ENCODE data around the gene GRIFIN.
A peak's percentile ranks its signal among the peaks of the same experiment; 100 is the strongest.

GRIFIN gene

GRCh38 chr7:2476298-2476697, at the start of gene GRIFIN:
TSS of gene GRIFIN (minus strand) at chr7:2476398. CDS start at chr7:2476383, 15 bp downstream.
- no peak for DNase-seq (ENCODE audit: low spot score)

DNA sequence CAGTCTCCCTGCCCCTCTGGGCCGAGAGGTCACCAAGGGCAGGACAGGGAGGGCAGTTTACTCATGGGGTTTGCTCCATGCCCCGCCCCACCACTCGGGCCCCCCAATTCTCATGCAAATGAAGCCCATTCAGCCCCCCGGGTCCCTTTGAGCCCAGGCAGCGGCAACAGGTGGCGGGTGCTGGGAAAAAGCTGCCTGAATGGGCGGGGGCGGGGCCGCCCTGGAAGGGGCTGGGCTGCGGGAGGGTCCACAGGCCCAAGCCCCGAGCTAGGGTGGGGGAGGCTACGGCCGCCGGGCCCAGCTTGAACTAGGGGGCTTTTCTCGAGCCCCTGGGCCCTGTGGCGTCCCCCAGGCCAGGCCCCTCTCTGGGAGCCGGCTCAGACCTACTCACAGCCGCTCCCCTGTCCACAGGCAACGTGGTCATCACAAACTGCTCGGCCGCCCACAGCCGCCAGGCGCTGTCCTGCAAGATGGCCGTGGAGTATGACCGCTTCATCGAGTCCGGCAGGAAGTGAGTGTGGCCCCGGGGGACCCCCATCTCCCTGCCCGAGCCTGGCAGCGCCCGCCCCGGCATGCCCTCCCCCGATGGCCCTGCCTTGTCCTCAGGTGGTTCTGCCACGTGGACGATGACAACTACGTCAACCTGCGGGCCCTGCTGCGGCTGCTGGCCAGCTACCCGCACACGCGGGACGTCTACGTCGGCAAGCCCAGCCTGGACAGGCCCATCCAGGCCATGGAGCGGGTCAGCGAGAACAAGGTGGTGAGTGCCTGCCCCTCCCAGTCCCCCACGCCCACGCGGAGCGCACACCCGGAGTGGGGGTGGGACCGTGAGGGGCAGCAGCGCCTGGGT, 48.8 kb upstream of the GRIFIN start:
- DNase-seq (ENCODE audit: low spot score) = no peak

GRCh38 chr7:2523941-2524807, 48.0 kb upstream of the GRIFIN start:
- DNase-seq (ENCODE audit: low spot score) = no peak

DNA sequence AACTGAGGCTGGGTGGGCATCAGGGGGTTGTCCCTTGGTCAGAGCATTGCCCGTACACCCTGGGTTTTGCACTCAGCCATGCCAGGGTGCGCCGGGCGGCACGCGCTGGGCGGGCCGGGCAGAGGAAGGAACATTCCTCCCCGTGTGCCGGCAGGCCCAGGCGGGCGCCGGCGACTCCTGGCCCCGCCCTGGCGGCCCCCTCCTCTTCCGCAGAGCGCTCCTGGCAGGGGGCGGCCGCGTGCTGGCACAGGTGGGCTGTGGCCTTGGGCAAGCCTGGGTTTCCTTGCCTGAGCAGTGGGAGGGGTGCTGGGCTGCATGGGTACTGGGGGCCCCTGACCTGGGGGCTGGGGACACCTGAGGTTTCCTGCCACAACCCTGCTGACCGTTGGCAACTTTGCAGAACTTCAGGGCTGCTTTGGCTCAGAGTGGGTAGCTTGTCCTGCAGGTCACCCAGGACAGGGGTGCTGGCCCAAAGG, 47.3 kb upstream of the GRIFIN start:
- DNase-seq (ENCODE audit: low spot score) = no peak

GRCh38 chr7:2522780-2523433, 46.7 kb upstream of the GRIFIN start:
- peak; percentile 59 for DNase-seq (ENCODE audit: low spot score)

GRCh38 chr7:2521952-2522591, 45.9 kb upstream of the GRIFIN start:
- DNase-seq (ENCODE audit: low spot score) = no peak

DNA sequence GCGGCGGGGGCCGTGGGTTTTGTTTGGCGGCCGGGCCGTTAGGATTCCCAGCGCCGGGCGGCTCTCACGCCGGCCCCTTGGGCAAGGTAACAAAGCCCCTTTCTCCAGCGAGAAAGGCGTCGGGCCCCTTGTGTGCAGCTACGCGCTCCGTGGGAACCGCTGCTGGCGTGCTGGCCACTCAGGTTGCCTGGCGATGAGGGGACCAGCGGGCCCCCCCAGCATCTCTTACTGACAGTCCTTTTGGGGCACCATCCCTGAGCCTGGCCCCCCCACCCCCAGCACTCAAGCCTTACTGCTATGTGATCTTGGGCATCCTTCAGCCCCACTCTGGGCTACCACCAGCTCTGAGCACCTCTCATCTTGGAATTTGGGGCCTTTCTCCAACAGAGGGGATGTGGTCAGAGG, 45.1 kb upstream of the GRIFIN start:
- no peak for DNase-seq (ENCODE audit: low spot score)

DNA sequence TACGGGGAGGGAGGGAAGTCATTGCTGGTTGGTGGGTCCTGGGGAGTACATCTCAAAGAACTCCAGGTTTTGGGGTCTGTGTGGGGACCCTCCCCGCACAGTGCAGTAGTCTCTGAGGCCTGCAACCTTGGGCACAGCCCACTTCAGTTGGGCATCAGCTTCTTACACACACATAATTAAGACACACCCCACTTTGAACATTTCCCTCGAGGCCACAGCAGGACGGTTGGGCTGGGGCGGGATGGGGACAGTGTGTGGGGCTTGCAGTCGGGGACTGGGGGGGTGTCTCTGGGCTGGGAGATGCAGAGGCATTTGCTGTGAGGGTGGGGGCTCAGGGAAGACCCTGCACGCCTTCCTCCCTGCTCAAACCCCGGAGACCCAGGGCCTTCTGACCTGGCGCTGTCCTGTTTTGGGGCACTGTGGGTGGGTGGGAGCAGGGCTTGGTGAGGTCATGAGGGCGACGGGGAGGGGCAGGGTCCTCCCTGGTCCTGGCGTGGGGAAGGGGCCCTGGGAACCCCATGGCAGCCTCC, 44.6 kb upstream of the GRIFIN start:
- no peak for DNase-seq (ENCODE audit: low spot score)

DNA sequence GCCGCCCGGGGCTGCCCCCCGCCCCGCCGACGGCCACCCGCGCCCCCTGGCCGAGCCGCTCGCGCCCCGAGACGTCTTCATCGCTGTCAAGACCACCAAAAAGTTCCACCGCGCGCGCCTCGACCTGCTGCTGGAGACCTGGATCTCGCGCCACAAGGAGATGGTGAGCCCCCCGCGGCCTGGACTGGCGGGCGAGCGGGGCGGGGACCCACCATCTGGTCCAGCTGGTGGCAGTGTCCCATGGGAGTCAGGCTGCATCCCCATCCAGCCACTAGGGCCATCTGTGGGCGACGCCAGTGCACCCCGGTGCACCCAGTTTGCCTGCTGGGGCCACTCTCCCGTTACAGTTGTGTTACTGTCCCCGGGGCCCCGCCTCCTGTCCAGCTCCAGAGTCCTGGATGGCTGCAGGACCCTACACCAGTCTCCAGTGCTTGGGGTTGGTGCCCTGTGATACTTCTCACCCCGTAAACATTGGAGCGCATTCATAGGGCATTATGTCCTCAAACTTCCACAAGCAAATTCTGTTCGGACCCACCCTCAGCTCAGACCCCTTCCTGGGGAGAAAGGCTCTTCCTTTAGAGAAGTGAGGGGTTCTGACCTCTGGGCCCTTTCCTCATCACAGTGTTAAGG, 44.0 kb upstream of the GRIFIN start:
- DNase-seq (ENCODE audit: low spot score) = no peak

- DNase-seq (ENCODE audit: low spot score) = peak; percentile 99
These were observed 43.1 kb upstream of the GRIFIN start, which contains the start of gene LFNG for GRCh38 chr7:2519119-2519930. TSS of gene LFNG (plus strand) at chr7:2519774. CDS start at chr7:2519862, 88 bp downstream.

- DNase-seq (ENCODE audit: low spot score) = no peak
These were observed 42.5 kb upstream of the GRIFIN start for GRCh38 chr7:2518737-2519118.

GRCh38 chr7:2517678-2518507, 41.7 kb upstream of the GRIFIN start:
- no peak for DNase-seq (ENCODE audit: low spot score)

DNA sequence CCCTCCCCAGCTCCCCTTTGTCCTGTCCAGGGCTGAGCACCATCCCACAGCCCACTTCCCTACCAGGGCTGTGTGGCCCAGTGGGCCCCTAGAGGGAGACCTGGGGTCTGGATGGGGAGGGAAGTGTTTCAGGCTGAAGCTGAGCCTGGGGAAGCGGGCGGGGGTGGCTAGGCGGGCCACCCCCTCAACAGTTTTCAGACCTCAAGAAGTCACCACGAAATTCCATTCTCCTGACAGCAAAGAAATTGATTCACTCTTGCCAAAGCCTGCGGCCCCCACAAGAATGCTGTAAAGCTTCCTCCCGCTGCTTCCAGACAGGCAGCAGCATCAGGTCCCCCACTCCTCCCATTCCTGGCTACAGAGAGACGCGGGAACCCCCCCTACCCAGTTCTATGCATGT, 40.8 kb upstream of the GRIFIN start:
- DNase-seq (ENCODE audit: low spot score) = peak; percentile 95

DNA sequence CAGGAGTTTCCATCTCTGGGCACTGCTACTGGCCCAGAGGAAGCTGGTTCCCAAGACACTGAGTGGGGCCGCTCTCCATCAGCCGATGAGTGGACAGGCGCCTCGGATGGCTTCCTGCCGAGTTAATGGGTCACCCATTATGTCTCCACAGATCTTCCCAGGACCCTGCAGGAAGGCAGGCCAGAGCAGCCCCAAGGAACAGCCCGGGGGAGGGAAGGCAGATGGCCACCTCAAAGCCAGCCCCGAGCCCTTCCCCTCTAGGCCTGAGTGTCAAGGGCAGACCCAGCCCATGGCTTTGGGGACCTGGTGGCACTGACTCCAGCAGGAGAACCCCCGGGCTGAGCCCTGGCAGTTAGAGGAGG, 40.0 kb upstream of the GRIFIN start:
- no peak for DNase-seq (ENCODE audit: low spot score)

- DNase-seq (ENCODE audit: low spot score) = no peak
These were observed 39.4 kb upstream of the GRIFIN start for GRCh38 chr7:2515424-2516193.

GRCh38 chr7:2514473-2515423, 38.5 kb upstream of the GRIFIN start:
- DNase-seq (ENCODE audit: low spot score) = no peak

GRCh38 chr7:2513702-2514101, 37.5 kb upstream of the GRIFIN start:
- no peak for DNase-seq (ENCODE audit: low spot score)
